Stimulated activated CD4-positive, alpha-beta T cell treated with anti-CD3 and anti-CD28 coated beads, Interleukin-15, amount 100 ng/mL, for 48 hours (primary cell): ENCODE results near the gene IL4.
"Not testable (repeated sequence)": the region's sequence is repeated elsewhere in the genome, so short reads cannot be mapped to it uniquely, and the experiment has no call there.

Experiments
- DNase-seq, 2 donors: peaks; one replicate each; pipeline ENCODE4 v3.0.0-alpha.2; 2020; ENCODE audit warnings: low read depth in 2 of 2

The IL4 gene

GRCh38 chr5:132673939-132674630 lies at the start of gene IL4:
IL4 (plus strand) TSS chr5:132673989; CDS start chr5:132674051, 62 bp downstream.
- no peak for DNase-seq

DNA sequence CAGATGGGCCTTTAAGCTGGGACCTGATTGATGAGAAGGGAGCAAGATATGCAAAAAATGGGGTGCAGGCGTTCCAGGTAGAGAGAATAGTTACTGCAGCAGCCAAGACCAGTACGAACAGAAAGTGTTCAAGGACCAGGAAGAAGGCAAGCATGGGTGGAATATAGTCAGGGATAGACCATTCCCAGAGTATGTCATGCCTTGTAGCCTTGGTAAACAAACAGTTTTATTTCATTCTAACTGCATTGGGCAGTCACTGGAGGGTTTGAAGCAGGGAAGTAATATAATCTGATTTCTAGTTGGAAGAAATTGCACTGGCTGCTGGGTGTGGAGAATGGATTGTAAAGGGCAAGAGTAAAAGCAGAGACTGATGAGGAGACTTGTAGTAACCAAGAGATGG lies 46.3 kb upstream of the IL4 start:
- DNase-seq = no peak

- DNase-seq = no peak
These were observed 45.0 kb upstream of the IL4 start for GRCh38 chr5:132628814-132629213.

DNA sequence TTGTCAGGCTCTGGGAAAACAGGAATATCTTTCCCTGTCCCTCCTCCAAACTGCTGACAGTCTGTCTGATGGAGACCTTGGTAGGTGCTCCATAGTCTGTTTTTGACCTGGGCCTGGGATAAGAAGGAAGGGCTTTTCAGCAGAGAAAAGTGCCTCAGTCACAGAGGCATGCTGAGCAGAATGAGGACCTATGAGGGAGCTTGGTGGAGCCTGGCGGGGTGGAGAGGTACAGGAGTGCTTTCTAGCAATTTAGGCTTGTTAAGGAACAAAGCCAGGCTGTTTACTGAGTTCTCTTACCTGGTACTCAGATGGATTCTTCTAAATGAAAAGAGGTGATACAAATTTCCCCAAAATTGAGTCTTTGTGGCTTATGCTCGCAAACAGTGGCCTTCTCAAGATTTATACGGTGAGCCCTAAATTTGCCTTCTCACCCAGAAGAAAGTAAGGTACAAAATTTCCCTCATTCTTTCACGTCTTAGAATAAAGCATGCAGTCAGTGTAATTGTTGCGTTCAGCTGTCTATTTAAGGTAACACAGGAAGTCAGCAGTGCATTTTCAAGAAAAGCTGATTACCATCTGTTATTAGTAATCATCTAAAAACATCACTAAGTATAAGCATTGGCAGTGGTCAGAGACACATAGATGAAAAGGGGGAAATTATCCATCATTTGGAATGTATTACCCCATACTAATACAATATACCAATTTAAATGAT lies 44.4 kb upstream of the IL4 start:
- DNase-seq = no peak

DNA sequence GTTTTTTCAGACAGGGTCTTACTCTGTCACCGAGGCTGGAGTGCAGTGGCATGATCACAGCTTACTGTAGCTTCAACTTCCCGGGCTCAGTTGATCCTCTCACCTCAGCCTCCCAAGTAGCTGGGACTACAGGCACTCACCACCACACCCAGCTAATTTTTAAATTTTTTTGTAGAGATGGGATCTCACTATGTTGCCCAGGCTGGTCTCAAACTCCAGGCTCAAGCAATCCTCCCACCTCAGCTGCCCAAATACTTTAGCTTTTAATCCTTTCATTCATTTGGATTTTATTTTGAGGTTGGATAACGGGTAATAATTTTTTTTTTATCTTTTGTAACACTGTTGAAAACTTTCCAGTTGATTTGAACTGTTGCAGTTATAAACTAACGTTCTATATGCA lies 40.2 kb upstream of the IL4 start:
- DNase-seq = not testable (repeated sequence)

DNA sequence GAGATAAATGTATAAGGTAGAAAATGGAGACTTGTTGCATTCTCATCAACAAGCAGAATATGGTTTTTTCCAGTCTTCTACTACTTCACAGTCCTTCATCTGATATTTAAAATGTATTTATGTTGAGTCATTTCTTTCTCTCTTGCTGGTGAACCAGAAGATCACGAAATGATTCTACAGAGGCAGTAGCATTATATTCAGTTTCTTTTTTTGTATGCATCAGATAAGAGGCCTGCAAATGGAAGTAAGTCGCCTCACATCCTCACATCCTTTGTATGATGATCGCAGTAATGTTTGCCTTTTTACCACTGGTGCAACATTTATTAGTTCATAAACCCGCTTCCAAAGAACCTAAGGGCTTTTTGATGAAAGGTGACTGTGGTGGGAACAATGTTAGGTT lies 37.9 kb upstream of the IL4 start:
- DNase-seq = no peak

DNA sequence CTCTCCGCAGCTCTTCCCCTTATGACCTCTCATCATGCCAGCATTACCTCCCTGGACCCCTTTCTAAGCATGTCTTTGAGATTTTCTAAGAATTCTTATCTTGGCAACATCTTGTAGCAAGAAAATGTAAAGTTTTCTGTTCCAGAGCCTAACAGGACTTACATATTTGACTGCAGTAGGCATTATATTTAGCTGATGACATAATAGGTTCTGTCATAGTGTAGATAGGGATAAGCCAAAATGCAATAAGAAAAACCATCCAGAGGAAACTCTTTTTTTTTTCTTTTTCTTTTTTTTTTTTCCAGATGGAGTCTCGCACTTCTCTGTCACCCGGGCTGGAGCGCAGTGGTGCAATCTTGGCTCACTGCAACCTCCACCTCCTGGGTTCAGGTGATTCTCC lies 36.5 kb upstream of the IL4 start:
- DNase-seq = no peak

- DNase-seq = no peak
These were observed 34.1 kb upstream of the IL4 start for GRCh38 chr5:132639706-132640130.

GRCh38 chr5:132640613-132641012 lies 33.2 kb upstream of the IL4 start:
- no peak for DNase-seq

GRCh38 chr5:132641241-132641723 lies 32.5 kb upstream of the IL4 start:
- DNase-seq = no peak

GRCh38 chr5:132641841-132642240 lies 31.9 kb upstream of the IL4 start:
- DNase-seq = no peak

DNA sequence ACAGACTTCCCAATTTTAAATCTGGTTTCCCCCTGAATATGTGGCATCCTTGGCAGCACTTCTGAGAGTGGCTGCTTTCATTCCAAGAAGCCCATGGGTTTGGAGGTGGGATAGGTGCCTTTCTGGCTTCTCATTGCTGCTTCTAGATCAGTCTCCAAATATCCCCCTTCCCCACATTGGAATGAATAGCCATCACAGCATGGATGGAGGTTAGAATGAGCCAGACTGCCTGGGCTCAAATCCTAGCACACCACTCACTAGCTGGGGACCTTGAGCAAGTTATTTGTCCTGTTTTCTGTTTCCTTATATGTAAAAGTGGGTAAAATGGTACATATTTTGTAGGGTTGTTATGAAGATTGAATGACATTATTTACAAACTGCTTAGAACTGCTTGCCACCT lies 29.6 kb upstream of the IL4 start:
- no peak for DNase-seq

DNA sequence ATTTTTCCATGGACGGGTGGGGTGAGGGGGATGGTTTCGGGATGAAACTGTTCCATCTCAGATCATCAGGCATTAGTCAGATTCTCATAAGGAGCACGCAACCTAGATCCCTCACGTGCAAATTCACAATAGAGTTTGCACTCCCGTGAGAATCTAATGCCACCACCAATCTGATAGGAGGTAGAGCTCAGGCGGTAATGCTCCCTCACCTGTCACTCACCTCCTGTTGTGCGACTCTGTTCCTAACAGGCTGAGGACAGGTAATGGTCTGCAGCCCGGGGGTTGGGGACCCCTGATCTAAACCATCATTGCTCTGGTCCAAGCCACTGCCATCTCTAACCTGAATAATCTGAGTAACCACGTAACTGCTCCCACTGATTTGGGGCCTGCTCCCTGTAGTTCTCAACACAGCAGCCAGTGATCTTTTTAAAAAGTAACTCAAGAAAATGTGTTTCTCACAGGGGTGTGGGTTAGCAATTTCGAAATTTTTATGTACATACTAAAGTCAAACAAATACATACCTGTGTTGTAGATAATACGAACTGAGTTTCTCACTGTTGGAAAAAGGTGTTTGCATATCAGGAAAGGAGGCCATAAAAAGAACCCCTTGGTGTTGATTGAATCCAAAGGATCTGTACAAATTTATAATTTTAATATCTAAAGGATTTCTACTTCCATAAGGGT lies 27.1 kb upstream of the IL4 start:
- DNase-seq = no peak

DNA sequence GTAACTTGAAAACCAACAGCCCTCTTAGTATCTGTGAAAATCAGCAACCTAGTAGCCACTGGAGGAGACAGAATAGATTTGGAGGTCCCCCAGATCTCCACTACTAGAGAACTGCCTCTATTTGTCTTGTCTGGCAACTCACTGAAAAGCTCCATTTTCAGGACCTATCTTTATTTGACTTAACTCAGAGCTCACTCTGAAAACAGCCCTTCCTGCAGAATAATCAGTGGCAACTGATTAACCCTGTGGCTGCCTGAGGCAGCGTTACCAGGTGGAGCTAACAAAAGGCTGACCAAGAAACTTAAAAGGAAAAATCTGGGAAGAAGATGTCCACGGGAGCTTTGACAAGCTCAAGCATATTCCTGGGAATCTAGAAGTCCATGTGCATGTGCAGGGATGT lies 26.3 kb upstream of the IL4 start:
- DNase-seq = no peak

DNA sequence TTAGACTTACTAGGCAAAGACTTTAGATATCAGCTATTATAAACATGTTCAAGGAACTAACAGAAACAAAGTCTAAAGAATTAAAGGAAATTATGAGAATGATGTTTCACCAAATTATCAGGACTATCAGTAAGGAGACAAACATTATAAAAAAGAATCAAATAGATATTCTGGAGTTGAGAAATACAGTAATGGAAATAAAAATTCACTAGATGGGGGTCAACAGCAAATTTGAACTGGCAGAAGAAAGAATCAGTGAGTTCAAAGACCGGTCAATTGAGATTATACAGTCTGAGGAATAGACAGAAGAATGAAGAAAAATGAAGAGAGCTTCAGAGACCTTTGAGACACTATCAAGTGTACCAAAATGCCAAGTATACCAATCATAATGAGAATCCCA lies 25.4 kb upstream of the IL4 start:
- no peak for DNase-seq

DNA sequence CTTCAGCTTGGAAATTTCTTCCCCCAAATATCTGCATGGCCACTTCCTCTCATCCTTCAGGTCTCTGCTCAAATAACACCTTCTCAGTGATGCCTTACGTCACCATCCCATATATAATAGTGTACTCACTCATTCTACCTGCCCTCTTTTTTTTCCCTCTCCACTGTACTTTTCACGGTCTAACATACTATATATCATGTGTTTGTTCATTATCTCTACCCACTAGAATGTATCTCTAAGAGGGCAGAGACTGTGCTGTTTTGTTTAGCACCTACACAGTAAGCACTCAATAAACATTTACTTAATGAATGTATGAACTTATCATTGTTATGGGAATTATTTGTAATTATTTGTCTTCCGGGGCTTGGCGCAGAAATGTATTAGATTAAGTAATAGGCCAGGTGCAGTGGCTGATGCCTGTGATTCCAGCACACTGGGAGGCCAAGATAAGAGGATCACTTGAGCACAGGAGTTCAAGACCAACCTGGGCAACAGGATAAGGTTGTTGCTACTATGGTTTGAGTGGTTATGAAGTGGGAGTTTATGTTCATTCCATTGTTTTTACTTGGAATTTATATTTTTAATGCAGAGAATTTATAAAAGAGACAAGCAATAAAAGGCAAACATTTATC lies 21.8 kb upstream of the IL4 start:
- no peak for DNase-seq

DNA sequence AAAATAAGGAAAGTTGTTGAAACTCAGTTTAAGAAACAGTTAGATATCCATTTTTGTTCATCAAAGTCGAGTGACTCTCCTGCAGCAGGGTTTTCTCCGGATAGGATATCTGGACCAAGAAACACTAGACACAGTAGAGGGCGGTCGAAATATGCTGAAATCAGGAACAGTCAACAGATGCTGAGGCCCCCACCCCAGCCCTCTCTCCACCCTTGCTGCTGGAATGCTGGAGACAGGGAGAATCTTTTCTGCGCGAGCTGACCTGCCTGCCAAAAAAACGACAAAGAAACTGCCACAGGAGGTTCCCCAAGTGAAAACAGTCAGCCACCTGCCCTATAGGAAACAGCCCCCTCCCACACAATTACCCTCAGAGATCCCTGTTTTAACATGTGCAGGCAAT lies 20.1 kb upstream of the IL4 start:
- DNase-seq = no peak

DNA sequence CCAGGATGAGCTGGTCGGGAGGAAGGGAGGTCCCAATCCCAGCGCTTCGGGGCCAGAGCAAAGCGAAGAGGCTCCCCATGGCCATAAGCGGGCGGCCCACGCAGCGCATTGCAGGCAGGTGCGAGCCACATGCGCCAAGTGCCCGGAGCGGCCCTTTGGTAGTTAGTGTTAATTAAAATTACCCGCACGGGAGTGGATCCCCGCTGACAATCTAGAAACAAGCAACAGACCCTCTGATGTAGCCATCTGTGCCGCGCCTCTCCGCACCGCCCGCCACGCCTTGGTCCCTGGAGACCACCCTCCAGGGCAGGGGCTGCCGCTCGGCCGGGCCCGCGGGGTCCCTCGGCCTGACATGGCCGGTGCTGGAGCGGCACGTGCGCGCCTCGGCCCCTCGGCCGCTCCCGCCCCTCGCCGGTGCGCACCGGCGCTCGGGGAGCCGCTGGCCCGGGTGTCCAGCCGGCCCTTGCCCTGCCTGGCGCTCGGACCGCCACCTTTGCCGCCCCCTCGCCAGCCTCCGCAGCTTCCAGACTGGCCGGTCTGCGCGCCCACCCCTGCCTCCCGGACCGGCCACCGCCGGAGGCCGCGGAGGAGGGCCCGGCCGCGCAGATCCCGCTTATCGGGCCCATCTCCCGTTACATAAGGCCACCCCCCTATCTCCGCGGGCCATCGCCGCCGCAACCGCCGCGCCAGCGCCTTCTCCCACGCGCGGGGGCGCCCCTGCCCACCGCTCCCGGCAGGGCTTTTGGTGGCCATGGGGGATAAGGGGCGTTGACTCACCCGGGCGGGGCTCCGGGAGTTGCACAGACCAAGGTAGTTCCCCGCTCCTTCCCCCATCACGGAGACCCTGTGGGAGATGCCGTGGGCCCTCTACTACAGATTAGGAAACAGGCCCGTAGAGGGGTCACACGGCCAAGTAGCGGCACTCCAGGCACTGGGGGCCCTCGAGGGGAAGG lies 17.7 kb upstream of the IL4 start:
- DNase-seq = no peak

- no peak for DNase-seq
These were observed 16.9 kb upstream of the IL4 start for GRCh38 chr5:132656774-132657355.

DNA sequence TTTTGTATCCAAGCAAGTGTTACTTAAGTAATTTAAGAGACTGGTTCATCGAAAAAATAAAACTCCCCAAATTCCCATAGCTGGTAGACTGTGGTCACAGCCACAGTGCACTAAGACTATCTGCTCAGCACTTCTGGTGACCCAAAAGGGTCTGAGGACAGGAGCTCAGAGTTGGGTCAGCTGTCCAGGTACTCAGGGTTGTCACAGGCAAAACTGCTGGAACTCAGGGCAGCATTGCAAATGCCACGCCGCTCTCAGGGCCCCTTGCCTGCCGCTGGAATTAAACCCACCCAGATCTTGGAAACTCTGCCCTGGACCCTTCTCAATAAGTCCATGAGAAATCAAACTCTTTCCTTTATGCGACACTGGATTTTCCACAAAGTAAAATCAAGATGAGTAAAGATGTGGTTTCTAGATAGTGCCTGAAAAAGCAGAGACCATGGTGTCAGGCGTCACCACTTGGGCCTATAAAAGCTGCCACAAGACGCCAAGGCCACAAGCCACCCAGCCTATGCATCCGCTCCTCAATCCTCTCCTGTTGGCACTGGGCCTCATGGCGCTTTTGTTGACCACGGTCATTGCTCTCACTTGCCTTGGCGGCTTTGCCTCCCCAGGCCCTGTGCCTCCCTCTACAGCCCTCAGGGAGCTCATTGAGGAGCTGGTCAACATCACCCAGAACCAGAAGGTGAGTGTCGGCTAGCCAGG lies 16.0 kb upstream of the IL4 start, which contains the start of gene IL13:
IL13 (plus strand) TSS at position 498 of the 705 bp plus-strand sequence; CDS start at position 512, 14 bp downstream.
- no peak for DNase-seq
